NCI-H1105 treated with DMSO at 0.1 percent for 48 hours (cell line): ENCODE results near the gene RPL32.
A peak's percentile ranks its signal among the peaks of the same experiment; 100 is the strongest.
"Not testable (repeated sequence)": the region's sequence is repeated elsewhere in the genome, so short reads cannot be mapped to it uniquely, and the experiment has no call there.

Experiments
- DNase-seq: peaks from one replicate; lab custom pipeline; 2025; lab: John Stamatoyannopoulos, UW

RPL32 gene

GRCh38 chr3:12808587-12808986 is 32.8 kb downstream of the RPL32 start:
- no peak for DNase-seq

GRCh38 chr3:12807601-12808359 is 33.6 kb downstream of the RPL32 start:
- DNase-seq = no peak

GRCh38 chr3:12807066-12807465 is 34.3 kb downstream of the RPL32 start:
- DNase-seq = no peak

- DNase-seq = no peak
Measured at GRCh38 chr3:12803371-12803770, 38.0 kb downstream of the RPL32 start.

GRCh38 chr3:12799525-12800440 is 41.6 kb downstream of the RPL32 start:
- no peak for DNase-seq

- no peak for DNase-seq
Measured at GRCh38 chr3:12798559-12799179, 42.7 kb downstream of the RPL32 start.

- no peak for DNase-seq
Measured at GRCh38 chr3:12797892-12798558, 43.3 kb downstream of the RPL32 start.

- DNase-seq = peak; percentile 3
Measured at GRCh38 chr3:12797124-12797891, 44.1 kb downstream of the RPL32 start.

- peak; percentile 30 for DNase-seq
Measured at GRCh38 chr3:12796171-12797123, 44.9 kb downstream of the RPL32 start, which contains the start of gene CAND2. TSS of gene CAND2 (plus strand) at chr3:12796680. CDS start at chr3:12796721, 41 bp downstream.

GRCh38 chr3:12793701-12794100 is 47.7 kb downstream of the RPL32 start:
- no peak for DNase-seq

- no peak for DNase-seq
Measured at GRCh38 chr3:12791430-12791829, 49.9 kb downstream of the RPL32 start.

- not testable (repeated sequence) for DNase-seq
Measured at GRCh38 chr3:12787967-12788690, 53.2 kb downstream of the RPL32 start.

- DNase-seq = peak; percentile 28
Measured at GRCh38 chr3:12787346-12787745, 54.0 kb downstream of the RPL32 start.

GRCh38 chr3:12785096-12785495 is 56.3 kb downstream of the RPL32 start:
- no peak for DNase-seq
